Natural killer cell treated with Interleukin-12 subunit alpha and Interleukin-12 subunit beta and Interleukin-15 and Interleukin-18, amount 100 ng/mL, for 72 hours (primary cell): ENCODE results near the gene GNAL. TPM values are rescaled to one million over a fixed set of nuclear protein-coding genes. Genes with fewer than 3 reads are reported as not detected.

ENCODE experiments used
- ATAC-seq, 2 donors: fragments of 150-1000 bp; cut with Tn5 transposase in 1 of 2; sonication (Bioruptor Pico), chemical (Tn5 transposase) in 1 of 2; 2 replicates each; pipeline ENCODE4 v1.10.0; 2021
- DNase-seq: peaks from one replicate; pipeline ENCODE4 v3.0.0; 2022; ENCODE audit warnings: low spot score
- H3K27ac Mint-ChIP-seq, 2 donors: 1 replicate in 1 of 2; 2 replicates in 1 of 2; pipeline ENCODE4 v1.8.0; 2022; ENCODE audit warnings: mixed read lengths in 2 of 2, mild to moderate bottlenecking in 1 of 2, moderate library complexity in 1 of 2
- H3K27me3 Mint-ChIP-seq, 2 donors: 1 replicate in 1 of 2; 2 replicates in 1 of 2; pipeline ENCODE4 v1.8.0; 2022; ENCODE audit warnings: mixed read lengths in 2 of 2
- H3K36me3 Mint-ChIP-seq: one replicate; pipeline ENCODE4 v1.8.0; 2022; ENCODE audit warnings: mixed read lengths
- H3K4me1 Mint-ChIP-seq, 2 donors: 1 replicate in 1 of 2; 2 replicates in 1 of 2; pipeline ENCODE4 v1.8.0; 2022; ENCODE audit warnings: low read depth in 2 of 2, mixed read lengths in 2 of 2, mild to moderate bottlenecking in 1 of 2
- H3K4me3 Mint-ChIP-seq: one replicate; pipeline ENCODE4 v1.8.0; 2022; ENCODE audit warnings: mixed read lengths
- H3K9me3 Mint-ChIP-seq: 2 replicates; pipeline ENCODE4 v1.8.0; 2022; ENCODE audit warnings: mixed read lengths
- total RNA-seq, 2 donors: library from RNA; stranded (reverse); gene quantifications; one replicate each; pipeline ENCODE4 v1.2.3, GENCODE V29; 2022

GNAL gene
- total RNA-seq, 2 donors from 2014 or later, result 1.2 TPM

DNA sequence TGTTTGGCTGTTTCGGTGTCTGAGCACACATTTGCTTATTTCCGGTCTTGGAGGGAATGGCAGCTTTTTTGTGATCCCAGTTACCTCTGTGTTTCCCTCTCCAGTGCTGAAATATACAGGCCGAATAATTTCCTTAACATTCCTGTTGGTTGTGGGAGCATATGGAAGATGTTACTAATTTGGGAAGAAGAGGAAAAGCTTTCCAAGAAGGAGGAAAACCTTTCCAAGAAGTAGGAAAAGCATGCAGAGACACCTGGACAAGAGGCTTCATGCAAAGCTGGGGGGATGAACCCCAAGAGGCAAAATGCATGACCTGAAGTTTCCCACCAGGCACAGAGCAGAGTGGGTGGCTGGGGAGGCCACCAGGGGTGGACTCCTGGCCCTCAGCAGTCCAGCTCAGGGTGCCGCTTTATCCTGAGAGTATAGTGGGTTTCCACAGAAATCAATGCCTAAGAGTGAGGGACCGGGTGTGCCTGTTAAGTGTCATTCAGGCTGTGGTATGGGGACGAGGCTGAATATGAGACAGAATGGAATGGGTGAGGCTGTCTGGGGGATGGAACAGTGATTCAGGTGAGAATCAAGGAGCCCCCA, 25.5 kb upstream of the GNAL start:
- H3K27ac Mint-ChIP-seq, result no peak overlapping the region

DNA sequence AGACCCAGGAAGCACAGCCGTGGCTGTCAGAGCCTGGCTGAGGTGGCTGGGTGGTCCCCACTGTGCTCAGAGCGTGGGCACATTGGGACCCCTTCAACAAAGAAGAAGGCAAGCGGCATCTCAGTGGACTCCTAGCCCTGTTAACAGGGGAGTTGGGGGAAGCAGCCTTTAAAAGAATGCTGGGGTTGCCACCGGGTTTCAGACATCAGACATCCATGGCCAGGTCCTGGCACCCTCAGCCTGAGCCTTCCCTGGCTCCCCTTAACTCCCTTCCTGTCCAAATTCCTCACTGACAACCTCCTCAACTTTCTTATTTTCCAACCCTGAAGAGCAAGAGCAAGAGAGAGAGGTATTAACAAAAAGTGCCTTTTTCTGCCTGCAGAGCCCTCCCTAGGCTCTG, 24.8 kb upstream of the GNAL start:
- no peaks in the 10 kb centered on the region for H3K4me1 Mint-ChIP-seq
- no peaks in the 10 kb centered on the region for H3K36me3 Mint-ChIP-seq
- no peak overlapping the region for H3K27ac Mint-ChIP-seq
- ATAC-seq, result no peak
- no peaks in the 10 kb centered on the region for H3K27me3 Mint-ChIP-seq
- DNase-seq, result no peak
- no peak overlapping the region for H3K4me3 Mint-ChIP-seq
- H3K9me3 Mint-ChIP-seq, result no peaks in the 10 kb centered on the region

More for the DNA sequence above, 25.5 kb upstream of the GNAL start:
- no peaks in the 10 kb centered on the region for H3K9me3 Mint-ChIP-seq
- ATAC-seq (no peak), DNase-seq (no peak)
- H3K27me3 Mint-ChIP-seq, result peaks cover 2 to 5% of the 10 kb centered on the region in 2 donors
- H3K36me3 Mint-ChIP-seq, result no peaks in the 10 kb centered on the region
- no peak overlapping the region for H3K4me3 Mint-ChIP-seq
- no peaks in the 10 kb centered on the region for H3K4me1 Mint-ChIP-seq

DNA sequence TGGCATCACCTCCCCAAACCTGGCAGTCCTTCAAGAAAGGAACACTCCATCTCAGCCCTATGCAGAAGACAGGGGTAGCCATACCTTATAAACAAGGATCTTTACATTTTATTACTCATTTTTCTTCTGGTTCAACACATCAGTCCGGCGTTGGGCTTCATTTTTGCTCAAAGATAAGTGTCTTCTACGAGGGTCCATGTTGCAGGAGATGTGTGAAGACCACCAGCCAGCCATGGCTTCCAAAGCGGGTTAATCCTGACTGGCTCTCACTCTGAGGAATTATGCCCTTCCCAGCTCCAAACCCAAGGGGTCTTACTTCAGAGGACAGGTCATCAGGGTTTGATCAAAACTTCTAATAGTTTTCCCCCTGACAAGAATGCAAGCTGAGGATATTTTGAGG, 23.9 kb upstream of the GNAL start:
- H3K4me3 Mint-ChIP-seq, result no peak overlapping the region
- H3K27me3 Mint-ChIP-seq, result no peaks in the 10 kb centered on the region
- H3K4me1 Mint-ChIP-seq, result no peaks in the 10 kb centered on the region
- H3K36me3 Mint-ChIP-seq, result no peaks in the 10 kb centered on the region
- ATAC-seq, result no peak
- no peak for DNase-seq
- H3K27ac Mint-ChIP-seq, result no peak overlapping the region
- H3K9me3 Mint-ChIP-seq, result no peaks in the 10 kb centered on the region

DNA sequence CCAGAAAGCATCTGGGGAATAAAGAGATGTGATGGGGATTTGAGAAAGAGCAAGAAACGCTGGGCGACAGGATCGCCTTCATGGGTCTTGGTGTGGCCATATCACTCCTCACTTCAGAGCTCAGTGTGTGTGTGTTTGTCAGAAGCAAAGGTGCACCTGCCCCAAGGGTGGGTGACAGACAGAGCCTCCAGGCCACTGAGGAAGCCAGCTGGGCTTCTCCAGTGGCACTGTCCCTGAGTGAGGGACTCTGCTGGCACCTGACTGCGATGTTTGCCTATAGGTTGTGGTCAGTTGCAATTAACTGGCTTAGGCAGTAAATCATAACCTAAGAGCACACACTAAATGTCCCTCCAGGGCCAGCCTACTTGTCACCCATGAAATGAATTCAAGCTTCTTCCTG, 23.5 kb upstream of the GNAL start:
- ATAC-seq (no peak), DNase-seq (no peak)
- Mint-ChIP-seq H3K36me3 (no peaks in the 10 kb centered on the region), H3K9me3 (no peaks in the 10 kb centered on the region), H3K4me1 (no peaks in the 10 kb centered on the region), H3K27me3 (no peaks in the 10 kb centered on the region), H3K4me3 (no peak overlapping the region), H3K27ac (no peak overlapping the region)

DNA sequence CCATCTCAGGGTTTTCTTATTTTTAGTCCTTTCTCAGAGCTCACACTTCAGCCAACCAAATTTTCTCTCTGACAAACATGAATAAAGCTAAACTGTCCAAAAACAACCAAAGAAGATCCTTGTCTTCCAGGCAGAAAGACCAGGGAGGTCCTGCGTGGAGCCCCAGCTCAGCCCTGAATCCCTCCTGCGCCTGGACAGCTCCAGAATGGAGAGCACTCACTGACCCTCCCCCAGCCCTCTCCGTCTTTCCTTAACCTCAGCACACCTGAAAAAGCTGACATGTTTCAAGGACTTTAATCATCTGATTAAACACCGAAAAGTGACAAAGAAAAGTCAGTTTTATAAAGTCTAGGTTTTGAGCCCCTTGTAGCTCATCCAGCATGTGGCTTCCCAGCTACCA, 22.9 kb upstream of the GNAL start:
- no peaks in the 10 kb centered on the region for H3K9me3 Mint-ChIP-seq
- DNase-seq (no peak), ATAC-seq (no peak)
- no peaks in the 10 kb centered on the region for H3K4me1 Mint-ChIP-seq
- no peaks in the 10 kb centered on the region for H3K27me3 Mint-ChIP-seq
- no peaks in the 10 kb centered on the region for H3K36me3 Mint-ChIP-seq
- no peak overlapping the region for H3K27ac Mint-ChIP-seq
- no peak overlapping the region for H3K4me3 Mint-ChIP-seq

DNA sequence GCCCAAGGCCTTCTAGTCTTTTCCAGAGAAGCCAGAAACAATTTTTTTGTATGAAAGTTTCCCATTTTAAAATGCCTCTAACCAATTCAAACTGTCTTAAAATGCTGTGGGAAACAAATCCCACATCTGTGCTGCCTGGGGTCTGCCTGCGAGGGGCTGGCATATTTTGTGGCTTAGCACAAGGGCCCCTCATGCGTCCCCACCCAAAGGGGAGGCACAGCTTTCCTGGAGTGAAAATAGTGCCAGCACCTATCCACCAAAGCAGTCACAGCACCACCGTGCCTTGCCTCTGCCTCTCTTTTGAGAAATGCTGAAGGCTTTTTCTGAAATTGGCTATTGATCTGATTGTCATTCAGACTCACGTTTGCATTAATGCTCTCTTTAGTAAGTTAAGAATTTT, 22.2 kb upstream of the GNAL start:
- Mint-ChIP-seq H3K9me3 (no peaks in the 10 kb centered on the region), H3K4me1 (no peaks in the 10 kb centered on the region), H3K27me3 (no peaks in the 10 kb centered on the region), H3K36me3 (no peaks in the 10 kb centered on the region), H3K4me3 (no peak overlapping the region), H3K27ac (no peak overlapping the region)
- DNase-seq (no peak), ATAC-seq (no peak)

DNA sequence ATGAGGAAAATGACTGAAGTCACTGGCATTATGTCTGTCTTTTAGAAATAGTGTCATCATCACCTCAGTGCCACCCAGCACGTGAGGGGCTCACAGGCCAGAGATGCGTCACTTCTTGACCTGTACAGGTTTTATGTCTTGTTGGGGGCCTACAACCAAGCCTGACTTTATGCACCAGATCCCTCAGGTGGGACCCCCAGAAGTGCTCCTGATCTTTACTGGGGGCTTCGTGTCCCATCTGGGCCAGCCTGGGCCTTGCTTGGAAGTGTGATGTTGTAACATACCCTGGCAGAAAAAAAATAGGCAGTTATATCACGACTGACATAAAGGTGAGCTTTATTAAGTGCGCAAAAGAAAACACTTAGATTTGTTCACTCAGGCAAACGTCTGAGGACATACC, 21.5 kb upstream of the GNAL start:
- no peak overlapping the region for H3K4me3 Mint-ChIP-seq
- DNase-seq (no peak), ATAC-seq (no peak)
- no peaks in the 10 kb centered on the region for H3K9me3 Mint-ChIP-seq
- no peaks in the 10 kb centered on the region for H3K4me1 Mint-ChIP-seq
- no peaks in the 10 kb centered on the region for H3K27me3 Mint-ChIP-seq
- no peaks in the 10 kb centered on the region for H3K36me3 Mint-ChIP-seq
- no peak overlapping the region for H3K27ac Mint-ChIP-seq

DNA sequence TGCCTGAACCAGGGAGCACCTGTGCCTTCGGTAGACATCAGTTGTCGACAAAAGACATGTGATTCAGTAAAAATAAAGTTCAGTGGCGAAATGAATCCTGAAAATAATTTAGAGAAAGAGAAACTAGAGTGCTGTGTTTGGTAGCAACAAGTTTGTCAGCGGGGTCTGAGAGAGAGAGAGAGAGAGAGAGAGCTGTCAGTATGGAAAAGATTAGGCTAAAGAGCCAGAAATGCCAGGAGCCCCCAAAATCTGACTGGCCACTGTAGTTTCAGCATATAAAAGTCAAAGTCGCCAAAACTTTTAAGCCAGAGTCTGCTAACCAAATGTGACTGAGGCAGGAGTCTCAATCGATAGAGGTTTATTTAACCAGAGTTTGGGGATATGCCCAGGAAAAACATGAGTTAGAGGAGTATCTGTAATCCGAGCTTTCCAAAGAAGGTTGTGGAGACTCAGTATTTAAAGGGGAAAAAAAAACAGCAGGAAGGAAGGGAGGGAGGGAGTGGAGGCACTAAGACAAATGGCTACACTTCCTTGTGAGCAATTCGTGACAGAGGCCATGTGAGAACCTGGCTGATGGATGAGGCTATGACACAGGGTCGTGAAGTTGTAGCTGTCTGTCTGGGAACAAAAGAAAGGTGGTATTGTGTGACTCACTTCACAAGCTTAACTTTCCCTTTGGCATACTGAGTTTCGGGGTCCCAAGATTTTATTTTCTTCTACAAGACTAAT, 20.5 kb upstream of the GNAL start:
- Mint-ChIP-seq H3K36me3 (no peaks in the 10 kb centered on the region), H3K27me3 (no peaks in the 10 kb centered on the region), H3K27ac (no peak overlapping the region), H3K4me3 (no peak overlapping the region), H3K4me1 (no peaks in the 10 kb centered on the region), H3K9me3 (no peaks in the 10 kb centered on the region)
- ATAC-seq (no peak), DNase-seq (no peak)

DNA sequence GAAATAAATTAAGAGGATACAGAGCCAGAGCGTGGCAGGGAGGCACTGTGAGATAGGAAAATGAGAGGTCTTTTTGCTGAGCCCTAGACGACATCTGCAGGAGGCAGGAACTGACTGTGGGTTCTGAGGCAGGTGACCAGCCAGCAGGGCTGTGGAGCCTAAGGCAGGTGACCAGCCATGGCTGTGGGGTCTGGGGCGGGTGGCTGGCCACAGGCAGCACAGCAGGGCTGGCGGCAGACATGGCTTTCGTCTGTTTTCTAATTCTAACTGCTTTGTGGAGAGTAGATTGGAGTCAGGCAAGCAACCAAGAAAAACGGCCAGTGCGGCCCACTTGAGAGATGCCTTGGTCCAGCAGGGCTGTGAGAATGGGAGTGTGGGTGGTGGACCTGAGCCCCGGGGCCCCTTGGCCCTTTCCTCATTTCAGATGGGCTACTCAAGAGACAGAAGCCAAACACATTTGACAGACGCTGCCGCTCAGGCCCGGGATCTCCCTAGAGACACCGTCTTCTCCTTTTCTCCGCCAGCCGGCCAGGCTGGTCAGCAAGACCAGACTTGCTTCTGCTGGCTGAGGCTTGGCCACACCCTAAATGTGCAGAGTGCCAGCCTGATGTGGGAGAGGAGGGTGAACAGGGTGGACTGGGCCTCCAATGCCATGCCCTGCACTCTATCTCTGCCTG, 19.7 kb upstream of the GNAL start:
- no peak overlapping the region for H3K4me3 Mint-ChIP-seq
- H3K4me1 Mint-ChIP-seq, result no peaks in the 10 kb centered on the region
- no peaks in the 10 kb centered on the region for H3K9me3 Mint-ChIP-seq
- H3K36me3 Mint-ChIP-seq, result no peaks in the 10 kb centered on the region
- peaks cover 5 to 7% of the 10 kb centered on the region in 2 donors for H3K27me3 Mint-ChIP-seq
- ATAC-seq (peak in 1 of 2 donors; percentile 30), DNase-seq (no peak)
- H3K27ac Mint-ChIP-seq, result no peak overlapping the region

DNA sequence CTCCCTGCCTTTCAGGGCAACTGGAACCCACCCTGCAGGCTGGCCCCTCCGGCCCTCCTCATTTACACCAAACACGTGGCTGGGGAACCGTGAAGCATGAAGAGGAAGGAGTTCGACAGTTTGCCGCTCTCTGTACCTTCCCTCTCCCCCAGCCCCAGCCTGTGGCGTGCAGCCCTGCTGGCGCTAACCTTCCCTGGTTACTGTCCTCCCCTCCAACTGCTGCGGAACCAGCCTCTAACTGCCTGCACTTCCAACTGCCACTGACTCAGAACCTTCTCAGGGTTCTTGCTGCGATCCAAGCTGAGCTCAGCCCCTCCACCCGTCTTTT, 19.2 kb upstream of the GNAL start:
- DNase-seq (no peak), ATAC-seq (no peak)
- Mint-ChIP-seq H3K36me3 (no peaks in the 10 kb centered on the region), H3K4me3 (no peak overlapping the region), H3K4me1 (no peaks in the 10 kb centered on the region), H3K27me3 (peaks cover 7 to 12% of the 10 kb centered on the region in 2 donors), H3K27ac (no peak overlapping the region), H3K9me3 (no peaks in the 10 kb centered on the region)

DNA sequence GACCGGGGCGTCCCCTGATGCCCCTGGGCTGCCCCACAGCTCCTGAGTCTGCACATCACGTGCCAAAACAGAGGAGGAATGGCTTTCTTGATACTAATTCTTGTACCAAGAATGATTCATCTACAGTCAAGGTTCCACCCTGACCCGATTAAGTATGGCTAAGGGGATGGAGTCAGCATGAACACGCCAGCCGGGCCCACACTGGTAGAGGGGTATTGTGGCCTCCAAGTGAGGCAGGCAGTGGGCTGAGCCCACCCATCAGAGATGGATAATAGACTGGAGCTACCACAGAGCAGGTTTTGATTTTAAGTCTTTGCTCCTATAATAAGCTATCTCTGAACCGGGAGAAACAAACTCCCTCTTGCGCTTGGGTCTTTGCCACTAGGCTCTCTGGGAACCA, 17.9 kb upstream of the GNAL start:
- no peak for ATAC-seq
- H3K4me3 Mint-ChIP-seq, result no peak overlapping the region
- no peak for DNase-seq
- H3K36me3 Mint-ChIP-seq, result no peaks in the 10 kb centered on the region
- H3K27ac Mint-ChIP-seq, result no peak overlapping the region
- H3K9me3 Mint-ChIP-seq, result no peaks in the 10 kb centered on the region
- no peaks in the 10 kb centered on the region for H3K4me1 Mint-ChIP-seq
- H3K27me3 Mint-ChIP-seq, result peaks cover 9 to 17% of the 10 kb centered on the region in 2 donors

DNA sequence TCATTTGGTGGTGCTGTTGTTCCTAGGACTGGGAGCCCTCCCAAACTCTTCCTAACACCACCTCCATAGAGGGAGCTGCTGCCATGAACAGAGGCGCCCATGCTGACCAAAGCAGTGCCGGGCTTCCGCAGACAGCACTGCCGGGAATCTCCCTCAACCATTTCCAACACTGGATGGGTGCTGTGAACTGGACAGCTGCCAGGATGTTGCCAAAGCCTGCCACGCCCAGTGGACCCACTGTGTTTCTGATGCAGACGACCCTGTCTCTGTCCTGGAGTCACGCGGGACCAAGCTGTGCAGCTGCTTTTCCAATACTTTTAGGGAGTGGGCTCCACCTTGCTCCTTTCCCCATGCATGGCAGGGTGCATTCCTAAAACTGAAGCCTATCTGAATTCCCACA, 16.9 kb upstream of the GNAL start:
- H3K9me3 Mint-ChIP-seq, result no peaks in the 10 kb centered on the region
- no peaks in the 10 kb centered on the region for H3K36me3 Mint-ChIP-seq
- no peak overlapping the region for H3K4me3 Mint-ChIP-seq
- no peaks in the 10 kb centered on the region for H3K4me1 Mint-ChIP-seq
- ATAC-seq (no peak), DNase-seq (no peak)
- peaks cover 15 to 22% of the 10 kb centered on the region in 2 donors for H3K27me3 Mint-ChIP-seq
- no peak overlapping the region for H3K27ac Mint-ChIP-seq

DNA sequence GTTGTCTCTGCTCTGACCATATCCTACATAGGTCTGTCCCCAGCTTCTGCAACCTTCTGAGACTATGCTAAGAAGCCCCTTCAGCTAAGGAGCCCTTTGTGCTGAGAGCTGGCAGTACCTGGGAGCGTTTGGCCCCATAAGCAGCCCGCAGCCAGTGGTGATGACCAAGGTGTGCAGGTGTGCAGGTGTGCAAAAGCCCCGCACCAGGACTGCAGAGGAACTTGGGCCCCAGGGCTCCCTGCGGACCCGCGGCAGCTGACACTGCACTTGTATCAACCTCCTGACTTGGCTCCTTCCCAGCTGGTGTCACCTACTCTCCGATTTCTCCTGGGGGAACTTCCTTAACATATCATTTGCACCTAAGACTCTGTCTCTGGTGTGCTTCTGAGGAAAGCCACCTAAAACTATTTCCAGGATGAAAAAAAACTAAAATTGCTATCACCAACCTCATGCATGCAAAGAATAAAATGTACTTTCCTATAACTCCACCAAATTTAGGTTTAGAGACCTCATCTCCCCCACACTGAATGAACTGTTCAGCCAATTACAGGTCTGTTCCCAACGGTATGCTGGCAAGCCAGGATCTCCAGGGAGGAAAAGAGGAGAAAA, 16.1 kb upstream of the GNAL start:
- DNase-seq (no peak), ATAC-seq (no peak)
- Mint-ChIP-seq H3K36me3 (no peaks in the 10 kb centered on the region), H3K27me3 (peaks cover 16 to 25% of the 10 kb centered on the region in 2 donors), H3K27ac (no peak overlapping the region), H3K4me1 (no peaks in the 10 kb centered on the region), H3K9me3 (no peaks in the 10 kb centered on the region), H3K4me3 (no peak overlapping the region)

DNA sequence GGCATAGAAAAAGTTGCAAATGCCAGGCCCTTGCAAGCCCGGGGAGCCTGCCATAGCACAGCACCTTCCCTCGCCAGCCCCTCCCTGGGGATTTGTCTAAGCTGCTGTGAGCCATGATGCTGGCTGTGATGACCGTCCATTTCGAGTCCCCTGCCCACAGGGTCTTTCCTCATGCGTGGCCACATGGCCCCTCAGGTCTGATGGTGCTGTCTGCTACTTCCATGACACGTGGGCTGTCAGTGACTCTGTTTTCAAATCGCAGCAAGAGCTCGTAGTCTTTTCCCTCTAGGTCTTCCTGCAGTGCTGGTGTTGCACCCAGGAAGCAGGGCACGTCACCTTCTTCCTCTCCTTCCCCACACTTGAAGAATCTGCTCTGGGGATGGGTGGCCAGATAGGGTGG, 15.5 kb upstream of the GNAL start:
- Mint-ChIP-seq H3K9me3 (no peaks in the 10 kb centered on the region), H3K36me3 (no peaks in the 10 kb centered on the region), H3K27ac (no peak overlapping the region), H3K4me3 (no peak overlapping the region), H3K4me1 (no peaks in the 10 kb centered on the region), H3K27me3 (peaks cover 19 to 30% of the 10 kb centered on the region in 2 donors)
- ATAC-seq (no peak), DNase-seq (no peak)
